ENCODE measurements around the gene SYNJ2.

The SYNJ2 gene

DNA sequence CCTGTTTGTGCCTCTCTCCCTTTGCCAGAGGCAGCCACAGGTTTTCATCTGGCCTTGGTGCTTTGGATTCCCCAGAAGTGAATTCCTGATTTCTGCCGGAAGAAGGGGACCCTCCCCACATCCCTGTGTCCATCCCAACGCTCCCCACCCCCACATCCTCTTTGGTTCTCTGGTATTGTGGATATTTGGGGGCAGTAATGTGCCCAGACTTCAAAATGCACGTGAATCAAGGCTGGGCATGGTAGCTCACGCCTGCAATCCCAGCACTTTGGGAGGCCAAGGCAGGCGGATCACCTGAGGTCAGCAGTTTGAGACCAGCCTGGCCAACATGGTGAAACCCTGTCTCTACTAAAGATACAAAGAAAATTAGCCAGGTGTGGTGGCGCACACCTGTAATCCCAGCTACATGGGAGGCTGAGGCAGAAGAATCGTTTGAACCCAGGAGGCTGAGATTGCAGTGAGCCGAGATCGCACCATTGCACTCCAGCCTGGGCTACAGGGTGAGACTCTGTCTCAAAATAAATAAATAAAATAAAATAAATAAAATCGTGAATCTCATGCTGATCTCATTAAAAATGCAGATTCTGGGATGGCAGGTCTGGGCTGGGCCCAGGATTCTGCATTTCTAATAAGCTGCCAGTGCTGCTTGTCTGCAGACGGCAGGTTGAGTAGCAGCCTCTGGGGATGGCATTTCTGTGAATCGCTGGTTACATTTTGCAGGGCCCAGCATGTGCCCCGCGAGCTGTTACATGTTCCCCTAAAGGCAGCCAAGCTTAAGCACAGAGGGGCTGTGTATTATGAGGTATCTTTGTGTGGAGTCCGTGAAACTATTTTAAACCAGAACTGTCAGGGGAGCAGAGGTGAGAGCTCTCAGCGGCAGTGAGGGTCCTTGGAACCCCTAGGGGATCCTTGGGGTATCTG, 49.0 kb downstream of the SYNJ2 start:
- no peak for DNase-seq

DNA sequence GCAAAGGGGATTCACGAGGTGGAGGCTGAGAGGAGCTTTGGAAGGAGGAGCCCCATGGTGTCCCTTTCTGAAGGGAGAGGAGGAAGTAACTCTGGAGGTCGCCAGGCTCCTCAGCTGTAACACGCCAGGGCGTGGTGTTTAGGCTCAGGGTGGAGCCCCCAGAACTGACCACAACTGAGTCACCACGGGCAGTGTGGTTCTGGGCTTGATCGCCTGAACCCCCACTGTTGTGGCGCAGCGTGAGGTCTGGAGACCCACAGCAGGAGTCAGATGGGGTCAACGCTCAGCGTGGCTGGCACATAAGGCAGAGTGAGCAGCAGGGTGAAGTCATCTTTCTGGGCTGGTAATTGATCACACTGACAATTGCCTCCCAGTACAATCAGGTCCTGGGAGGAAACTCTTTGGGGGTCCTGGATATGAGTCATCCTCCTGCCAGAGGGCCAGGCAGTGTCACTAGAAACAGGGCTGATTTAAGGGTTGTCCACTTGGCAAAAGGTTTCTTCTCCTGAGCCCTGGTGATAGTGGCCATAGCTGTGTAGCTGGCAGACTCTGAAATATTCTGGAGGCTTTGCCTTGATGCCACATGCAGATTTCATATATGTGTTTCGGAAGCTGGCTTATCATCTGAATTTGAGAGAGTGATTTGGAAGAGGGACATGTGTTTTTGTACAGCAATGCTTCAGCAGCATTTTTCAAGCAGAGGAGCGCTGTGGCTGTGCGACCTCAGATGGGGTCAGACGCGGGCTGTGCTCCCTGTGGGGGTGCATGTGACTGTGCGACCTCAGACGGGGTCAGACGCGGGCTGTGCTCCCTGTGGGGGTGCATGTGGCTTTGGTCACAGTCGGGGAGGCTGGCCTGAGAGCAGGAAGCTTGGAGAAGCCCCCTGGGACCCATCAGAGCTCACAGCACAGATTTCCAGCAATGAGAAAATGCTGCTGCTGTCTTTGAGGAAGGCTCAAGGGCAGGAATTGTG, 50.0 kb downstream of the SYNJ2 start:
- peak; percentile 23 for DNase-seq

DNA sequence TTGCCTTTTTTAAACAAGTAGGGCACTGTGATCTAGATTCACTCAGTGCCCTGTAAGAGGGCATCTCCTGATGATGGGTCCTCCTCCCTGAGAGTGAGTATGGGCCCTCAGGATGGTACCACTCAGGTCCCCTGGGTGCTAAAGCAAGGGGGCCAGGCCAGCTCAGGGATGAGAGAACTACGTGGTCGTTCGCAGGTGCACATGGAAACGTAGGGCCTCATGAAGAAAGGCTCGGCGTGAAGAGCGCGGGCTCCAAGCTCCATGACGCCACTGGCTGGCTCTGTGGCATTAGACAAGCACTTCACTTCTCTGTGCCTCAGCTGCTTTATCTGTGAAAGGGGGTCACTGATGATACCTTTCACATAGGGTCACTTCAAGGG, 50.7 kb downstream of the SYNJ2 start:
- DNase-seq: no peak

DNA sequence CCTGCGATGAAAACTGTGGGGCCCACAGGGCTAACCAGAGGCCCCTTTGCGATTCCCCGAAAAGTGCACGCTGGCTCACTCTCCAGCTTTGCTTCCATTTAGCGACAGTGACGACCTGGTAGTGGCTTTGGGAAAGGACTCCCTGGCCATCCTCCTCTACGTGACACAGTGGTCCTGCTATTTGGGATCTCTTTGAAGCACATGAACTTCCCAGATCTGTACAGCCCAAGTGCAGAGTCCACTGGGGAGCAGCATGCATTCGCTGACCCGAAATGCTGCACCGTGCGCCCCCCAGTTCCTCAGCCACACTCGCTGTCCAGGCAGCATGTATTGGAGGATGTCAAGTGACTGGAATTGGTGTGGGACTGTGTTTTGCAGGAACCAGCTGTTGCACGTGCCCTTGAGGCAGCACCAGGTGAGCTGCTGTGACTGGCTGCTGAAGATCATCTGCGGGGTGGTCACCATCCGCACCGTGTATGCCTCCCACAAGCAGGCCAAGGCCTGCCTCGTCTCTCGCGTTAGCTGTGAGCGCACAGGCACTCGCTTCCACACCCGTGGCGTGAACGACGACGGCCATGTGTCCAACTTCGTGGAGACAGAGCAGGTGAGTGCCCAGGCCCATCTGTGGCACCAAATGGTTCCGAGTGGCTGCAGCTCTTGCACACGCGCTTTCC, 51.6 kb downstream of the SYNJ2 start:
- DNase-seq: no peak

DNA sequence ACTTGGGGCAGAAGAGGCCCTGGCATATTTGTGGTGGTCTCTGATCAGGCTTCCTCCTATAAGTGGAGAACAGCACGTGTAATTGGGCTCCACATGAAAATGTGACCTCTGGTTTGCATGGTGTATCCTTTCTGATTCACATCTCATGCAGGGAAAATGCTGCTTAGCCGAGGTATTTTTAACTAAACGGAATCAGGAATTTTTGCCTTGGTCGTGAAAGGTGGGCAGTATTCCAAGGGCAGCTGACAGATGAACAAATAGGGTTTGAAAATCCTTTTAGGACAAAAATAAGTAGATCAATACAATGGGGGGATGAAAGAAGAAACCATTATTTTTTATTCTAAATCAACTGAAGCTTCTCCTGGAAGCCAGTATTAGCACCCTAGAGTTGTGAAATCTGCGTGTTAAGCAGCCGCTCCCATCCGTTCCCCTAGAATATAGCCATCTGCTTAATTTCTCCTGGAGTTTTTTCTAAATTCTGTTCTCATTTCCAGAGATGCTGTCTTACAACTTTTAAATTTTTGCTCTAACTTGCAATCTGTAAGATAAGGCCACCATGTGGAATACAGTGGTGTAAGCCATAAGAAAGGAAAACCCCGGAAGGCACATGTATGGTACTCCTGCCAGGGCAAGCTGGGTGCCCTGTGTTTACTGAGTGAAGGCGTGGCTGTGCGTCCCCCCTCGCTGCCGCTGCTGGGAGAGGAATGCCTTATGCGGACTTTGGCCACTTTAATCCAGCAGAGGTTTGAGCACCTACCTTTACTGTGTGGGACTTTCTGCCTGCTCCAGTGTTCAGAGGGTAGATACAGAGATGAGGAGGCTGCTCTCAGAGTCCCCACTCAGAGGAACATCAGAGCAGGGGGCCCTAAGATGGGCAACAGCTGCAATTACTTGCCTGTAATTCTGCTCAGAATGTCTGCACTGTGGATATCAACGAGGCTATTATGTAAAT, 52.4 kb downstream of the SYNJ2 start:
- DNase-seq: no peak

DNA sequence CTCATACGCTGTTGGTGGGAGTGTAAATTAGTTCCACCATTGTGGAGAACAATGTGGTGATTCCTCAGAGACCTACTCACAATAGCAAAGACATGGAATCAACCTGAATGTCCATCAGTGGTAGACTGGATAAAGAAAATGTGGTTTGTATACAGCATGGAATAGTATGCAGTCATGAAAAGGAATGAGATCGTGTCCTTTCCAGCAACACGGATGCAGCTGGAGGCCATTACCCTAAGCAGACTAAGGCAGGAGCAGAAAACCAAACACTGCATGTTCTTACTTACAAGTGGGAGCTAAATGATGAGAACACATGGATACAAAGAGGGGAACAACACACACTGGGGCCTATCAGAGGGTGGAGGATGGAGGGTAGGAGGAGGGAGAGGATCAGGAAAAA, 54.6 kb downstream of the SYNJ2 start:
- DNase-seq: no peak

DNA sequence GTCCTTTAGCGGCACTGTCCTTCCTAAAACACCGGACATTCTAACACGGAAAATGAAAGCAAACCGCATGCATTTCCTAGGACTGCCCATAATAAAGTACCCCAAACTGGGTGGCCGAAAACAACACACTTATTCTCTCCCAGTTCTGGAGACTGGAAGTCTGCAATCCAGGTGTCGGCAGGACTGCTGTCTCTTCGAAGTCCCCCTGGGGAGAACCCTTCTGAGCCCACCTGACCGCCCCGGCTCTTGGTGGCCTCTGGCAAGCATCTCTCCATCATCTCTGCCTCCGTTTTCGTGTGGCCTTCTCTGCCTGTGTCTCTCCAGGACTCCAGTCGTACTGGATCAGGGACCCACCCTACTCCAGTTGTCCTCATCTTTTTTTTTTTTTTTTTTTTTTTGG, 55.4 kb downstream of the SYNJ2 start:
- DNase-seq: no peak

DNA sequence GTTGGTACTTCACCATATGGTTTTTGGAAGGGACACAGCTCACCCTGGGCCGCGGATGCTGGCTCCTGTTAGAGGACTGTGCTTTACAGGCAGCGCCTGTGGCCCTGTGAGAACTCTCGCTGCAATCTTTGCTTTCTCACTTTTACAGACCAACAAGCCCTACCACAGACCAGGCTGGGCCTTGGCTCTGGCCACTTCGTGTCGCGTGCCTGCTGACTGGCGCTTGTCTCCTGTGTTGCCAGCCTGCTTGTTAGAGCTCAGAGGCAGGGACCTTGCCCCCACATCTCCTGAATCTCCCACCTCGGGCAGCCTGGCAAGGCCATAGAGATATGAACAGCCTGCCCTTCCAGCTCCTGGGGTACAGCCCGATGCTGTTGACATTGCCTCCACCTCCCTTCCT, 56.1 kb downstream of the SYNJ2 start:
- no peak for DNase-seq

DNA sequence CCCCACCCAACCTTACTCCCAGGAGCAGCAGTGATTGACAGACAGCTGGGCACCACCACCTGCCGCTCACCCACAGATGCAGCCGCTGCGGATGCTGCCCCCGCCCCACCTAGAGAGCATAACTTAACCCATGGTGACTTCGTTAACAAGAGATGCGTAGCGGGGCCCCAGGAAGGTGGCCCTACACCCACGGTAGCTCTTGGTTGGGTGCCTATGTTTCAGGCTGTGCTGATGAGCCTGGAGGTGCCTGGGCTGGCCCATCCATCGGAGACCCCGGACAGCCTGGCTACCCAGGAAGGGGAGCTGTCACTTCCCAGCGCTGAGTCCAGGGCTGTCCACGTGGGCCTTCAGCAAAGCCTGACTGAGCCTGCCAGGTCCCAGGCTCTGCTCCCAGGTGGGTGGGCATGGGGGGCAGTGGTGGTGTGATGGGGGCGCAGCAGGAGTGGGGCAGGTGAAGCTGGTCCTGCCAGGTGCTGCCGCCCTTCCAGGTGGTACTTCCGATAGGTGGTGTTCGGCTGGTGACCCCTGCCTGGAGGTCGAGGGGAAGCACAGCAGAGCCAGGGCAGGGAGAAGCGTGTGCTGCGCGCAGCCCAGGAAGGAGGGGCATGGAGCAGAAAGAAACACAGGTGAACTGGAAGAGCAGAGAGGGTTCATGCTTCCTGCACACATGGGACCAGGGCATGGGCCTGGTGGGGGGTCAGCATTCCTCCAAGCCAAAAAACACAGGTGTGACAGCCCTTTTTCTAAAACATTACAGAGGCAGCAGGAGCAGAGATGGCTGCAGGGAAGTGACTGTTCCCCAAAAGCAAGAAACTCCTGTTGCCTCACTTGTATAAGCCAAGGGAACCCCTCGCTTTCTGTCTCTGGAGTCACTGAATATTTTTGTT, 56.9 kb downstream of the SYNJ2 start:
- DNase-seq: no peak

DNA sequence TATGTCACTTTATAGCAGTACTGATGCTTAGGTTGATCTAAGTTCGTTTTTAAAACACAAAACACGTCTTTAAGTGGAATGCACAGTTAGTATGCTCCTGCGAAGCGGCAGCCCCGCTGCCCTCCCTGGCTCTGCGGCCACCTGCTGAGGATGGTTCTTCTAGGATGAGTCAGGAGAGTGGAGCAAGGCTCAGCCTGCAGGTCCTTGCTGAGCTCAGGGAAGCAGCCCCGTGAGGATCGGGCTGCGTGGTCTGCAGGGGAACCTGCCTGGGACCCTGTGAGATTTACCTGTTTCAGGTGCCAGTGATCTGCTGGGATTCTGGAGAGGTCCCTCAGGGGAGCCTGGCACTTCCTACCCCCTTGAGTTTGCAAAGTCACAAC, 57.5 kb downstream of the SYNJ2 start:
- no peak for DNase-seq

DNA sequence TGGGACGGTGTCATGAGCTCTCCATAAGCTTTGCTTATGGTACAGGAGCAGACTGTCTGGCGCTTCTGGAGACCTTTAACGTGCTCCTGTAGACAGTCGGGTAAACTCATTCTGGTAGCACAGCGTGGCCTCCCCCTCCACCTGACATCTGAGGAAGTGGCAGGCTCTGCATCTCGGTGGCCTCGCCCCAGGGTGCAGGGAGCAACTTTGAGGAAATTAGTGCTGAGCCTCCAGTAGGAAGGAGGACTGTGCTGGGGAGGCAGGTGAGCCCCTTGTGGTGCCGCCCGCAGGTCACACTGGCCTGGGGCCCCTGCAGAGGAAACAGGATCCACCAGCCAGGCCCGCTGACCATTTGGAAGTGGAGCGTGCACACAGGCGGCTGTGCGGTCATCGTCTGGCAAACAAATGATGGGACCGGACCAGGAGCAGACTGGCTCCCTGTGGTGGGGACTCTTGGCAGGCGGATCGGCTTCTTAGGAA, 57.9 kb downstream of the SYNJ2 start:
- no peak for DNase-seq

DNA sequence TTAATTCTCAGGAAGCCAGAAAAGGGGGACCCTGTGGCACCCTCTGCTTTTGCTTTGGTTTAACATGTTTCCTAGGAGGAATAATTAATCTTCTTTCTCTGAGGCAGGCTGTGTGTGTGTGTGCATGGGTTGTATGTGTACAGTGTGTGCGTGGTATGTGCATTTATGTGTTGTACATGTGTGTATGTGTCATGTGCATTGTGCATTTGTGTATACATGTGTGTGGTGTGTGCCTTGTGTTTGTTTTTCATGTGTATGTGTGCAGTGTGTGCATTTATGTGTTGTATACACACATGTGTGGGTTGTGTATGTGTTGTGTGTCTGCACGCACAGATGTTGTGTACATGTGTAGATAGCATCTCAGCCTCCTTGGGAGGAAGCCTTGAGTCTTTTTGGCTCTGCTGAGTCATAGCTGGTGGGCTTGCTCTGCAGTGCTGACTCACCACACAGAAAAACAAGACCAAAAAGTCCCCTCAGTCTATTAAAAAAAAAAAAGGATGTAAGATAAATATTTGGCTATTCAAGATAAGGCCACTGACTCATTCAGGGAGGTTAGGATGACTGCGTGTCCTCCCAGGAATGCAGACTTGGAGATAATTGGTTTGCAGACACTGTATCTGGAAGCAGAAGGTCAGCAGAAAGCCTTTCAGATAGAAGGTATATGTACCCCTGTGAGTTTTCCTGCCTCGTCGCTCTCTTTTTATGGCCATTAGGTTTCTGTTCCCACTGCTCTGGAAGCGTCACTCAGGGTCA, 58.6 kb downstream of the SYNJ2 start:
- DNase-seq: peak; percentile 54

DNA sequence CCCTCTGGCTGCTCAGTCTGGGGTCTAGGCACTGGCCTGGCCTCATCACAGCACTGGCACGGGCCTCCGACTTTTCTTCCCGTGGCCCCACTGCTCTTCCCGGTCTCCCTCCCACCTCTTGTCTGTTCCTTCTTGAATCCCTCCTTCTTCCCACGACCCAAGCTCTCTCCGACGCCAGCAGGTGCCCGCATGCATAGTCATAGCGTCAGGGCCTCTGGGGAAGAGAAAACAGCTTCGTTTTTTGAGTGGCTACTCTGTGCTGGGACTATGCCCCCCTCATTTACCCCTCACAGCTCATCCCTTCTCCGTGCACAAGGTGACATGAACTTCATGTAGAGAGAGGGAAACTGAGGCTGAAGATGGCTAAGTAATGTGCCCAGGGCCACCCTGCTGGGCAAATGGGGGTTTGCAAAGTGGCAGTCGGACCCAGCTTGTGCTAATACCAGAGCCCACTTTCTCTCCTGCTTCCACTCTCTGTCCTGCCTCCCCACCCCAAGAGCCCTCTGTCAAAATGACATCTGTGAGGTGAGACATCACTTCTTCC, 59.2 kb downstream of the SYNJ2 start:
- DNase-seq: no peak

DNA sequence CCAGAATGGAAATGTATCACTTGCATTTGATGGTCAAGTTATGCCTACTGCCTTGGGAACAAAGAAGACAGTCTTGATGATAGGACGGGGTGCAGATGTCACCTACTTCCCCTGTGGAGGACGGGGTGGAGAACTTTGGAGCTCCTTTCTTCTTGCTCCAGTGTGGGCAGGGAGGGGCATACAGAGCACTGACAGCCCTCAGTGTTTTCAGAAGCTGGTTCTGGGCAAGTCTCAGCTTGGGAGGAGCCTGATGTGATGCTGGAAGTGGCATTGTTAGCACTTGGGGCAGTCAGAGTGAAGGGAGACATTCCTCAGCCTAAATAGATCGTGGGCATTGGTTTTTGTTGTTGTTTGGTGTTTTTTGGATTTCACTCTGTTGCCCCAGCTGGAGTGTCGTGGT, 59.7 kb downstream of the SYNJ2 start:
- no peak for DNase-seq

DNA sequence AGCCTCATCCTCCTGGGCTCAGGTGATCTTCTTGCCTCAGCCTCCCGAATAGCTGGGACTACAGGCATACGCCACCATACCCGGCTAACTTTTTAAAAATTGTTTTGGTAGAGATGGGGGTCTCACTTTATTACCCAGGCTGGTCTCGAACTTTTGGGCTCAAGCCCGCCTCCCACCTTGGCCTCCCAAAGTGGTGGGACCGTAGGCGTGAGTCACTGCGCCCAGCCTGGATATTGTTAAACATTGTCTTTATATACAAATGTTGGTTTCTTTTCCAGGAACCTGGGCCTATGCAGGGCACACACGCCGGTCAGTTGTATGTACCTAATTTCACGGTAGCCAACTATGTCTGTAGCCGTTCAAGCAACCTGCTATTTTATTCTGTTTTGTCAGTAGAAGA, 60.1 kb downstream of the SYNJ2 start:
- DNase-seq: no peak

DNA sequence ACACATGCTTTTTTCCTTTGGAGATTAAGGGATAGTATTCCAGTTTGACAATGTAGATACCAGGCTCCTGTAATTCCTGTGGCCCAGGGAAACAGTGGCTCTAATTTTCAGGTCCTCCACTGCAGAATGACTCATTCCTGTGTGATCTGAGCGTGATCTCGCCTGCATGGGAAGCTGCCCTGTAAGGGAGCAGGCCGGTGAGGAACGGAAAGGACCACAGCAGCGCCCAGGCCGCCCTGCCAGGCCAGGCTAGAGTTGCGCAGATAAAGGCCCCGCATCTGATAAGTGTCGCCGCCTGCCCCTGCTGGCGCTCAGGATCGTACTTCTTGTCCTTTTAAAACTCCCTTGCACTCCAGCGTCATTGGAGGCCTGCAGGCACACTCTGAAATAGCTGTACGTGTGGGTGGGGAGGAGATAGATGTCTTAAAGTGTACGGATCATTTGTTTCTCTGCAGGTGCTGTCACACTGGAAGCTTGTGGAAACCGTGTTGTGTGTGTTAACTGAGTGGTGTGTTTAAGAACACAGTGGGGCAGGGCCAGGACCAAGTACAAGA, 60.7 kb downstream of the SYNJ2 start:
- no peak for DNase-seq

DNA sequence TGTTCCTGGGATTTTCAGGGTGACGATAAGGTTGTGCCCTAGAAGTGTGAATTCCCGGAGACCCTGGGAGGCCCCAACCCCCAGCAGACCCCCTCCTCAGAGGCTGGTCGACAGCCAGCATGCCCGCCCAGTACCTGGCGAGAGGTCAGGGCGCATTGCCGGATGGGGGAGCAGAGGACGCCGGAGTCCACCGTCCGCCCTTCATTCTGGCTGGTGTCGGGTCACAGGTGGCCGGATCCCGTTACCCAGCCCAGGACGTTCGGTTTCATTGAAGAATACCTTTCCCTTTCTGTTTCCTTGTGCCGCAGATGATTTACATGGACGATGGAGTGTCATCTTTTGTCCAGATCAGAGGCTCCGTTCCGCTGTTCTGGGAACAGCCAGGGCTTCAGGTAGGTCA, 61.3 kb downstream of the SYNJ2 start:
- no peak for DNase-seq

DNA sequence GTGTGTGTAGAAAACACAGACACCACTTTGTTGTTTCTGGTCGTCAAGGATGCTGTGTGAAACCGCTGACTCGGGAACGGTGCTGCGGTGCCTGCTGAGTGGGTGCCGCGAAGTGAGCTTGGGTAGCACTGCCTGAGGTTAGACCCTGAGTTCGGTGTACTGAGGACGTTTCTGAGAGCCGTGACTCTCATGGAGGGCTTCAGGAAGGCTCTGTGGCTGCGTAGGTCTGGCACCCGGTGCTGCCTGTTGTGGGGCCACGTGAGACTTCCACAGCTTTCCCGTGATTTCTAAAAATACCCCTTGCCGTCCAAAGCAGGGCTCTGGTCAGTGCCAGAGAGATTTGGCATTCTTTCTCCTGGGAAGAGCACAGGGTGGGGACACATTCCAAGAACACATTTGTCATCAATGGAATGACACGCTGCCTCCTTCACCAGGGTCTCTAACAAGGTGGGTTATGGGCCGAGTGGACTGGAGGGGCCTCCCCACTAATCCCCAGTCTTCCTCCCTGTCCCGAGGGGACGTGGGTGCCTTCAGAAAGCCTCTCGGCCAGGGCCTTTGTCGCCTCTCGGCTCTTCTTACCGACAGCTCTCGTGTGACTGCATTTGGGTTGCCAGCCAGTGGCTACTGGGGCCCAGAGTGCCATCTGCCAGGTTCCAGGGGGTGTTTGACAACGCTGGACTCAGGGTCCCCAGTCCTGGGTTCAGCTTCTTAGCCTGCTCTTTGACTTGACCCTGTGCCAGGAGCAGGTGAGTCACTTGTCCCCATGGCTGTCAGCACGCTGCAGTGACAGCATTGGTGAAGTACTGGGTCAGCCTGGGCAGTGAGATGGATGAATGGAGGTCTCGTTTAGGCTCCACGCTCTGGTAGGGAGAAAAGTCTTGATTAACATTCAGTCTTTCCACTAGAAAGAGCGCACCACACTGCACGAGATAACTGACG, 62.2 kb downstream of the SYNJ2 start:
- DNase-seq: no peak

All from stimulated activated CD4-positive, alpha-beta T cell treated with anti-CD3 and anti-CD28 coated beads, Interleukin-4, amount 100 ng/mL, for 24 hours (primary cell).